ENCODE measurements around the gene SMIM11. TPM values are rescaled to one million over a fixed set of nuclear protein-coding genes. Genes with fewer than 3 reads are reported as not detected.
"Not testable (repeated sequence)": the region's sequence is repeated elsewhere in the genome, so short reads cannot be mapped to it uniquely, and the experiment has no call there.

Gene SMIM11, protein sequence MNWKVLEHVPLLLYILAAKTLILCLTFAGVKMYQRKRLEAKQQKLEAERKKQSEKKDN
- total RNA-seq (2014; rRNA removed; shearing (Covaris generic)) = 2.0 and 7.8 TPM in 2 replicates

DNA sequence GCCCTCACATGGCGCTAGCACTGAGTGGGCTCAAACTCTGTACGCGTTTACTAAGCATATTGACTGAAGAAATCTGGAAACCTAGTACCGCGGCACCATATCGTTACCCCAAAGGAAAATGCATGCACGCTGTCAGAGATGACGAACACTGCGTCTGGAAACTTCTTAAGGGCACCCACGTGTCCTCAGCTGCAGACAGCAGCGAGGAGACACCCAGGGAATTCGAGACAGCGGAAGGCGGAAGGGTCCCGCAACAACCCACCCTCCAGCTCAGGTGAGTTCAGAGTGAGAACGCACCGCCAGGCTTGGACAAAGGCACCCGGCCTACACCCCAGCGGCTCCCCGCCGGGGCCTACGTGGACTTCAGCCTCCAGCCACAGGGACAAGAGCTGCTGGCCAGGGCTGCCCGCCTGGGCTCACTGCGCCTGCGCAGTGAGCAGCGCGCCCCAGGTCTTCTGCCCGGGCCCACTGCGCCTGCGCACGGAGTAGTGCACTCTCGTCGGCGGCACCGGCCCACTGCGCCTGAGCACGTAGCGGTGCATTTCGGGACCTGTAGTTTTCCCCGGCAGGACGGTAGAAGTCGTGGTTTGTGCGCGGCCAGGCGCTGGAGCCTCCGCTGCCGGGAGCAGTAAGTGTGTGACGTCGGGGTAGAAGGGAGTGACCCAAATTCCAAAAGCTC is at the start of gene SMIM11:
SMIM11 (plus strand) TSS at position 568 of the 679 bp plus-strand sequence. CDS start 3,998 bp downstream, outside the sequence.
- not testable (repeated sequence) for H3K27me3 ChIP-seq (replicated peaks); H3K4me3 ChIP-seq; H3K36me3 ChIP-seq; DNase-seq (ENCODE audit: low read depth in 1 of 2, low spot score in 2 of 2); H3K27ac ChIP-seq; H3K4me1 ChIP-seq (replicated peaks); H3K9me3 ChIP-seq (replicated peaks)

DNA sequence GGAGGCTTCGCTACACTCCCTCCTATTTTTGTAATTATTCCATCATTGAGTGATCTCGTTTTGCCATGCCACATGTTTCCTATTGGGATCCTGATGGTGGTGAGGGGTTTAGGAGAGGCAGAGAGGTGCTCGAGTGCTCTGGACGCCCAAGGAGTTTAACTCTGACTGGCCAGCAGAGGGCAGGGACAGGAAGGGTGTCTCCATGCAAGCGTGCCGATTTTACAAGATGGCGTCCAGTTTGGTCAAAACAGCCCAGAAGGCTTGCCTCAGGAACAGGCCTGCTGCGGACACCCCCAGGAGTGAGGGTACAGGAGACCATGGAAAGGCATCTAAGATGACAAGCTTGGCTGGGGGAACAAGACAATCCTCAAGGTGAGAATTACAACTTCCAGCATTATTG is 45.3 kb upstream of the SMIM11 start:
- no peaks in the 10 kb centered on the region for H3K9me3 ChIP-seq (replicated peaks)
- DNase-seq (ENCODE audit: low read depth in 1 of 2, low spot score in 2 of 2) = no peak

DNA sequence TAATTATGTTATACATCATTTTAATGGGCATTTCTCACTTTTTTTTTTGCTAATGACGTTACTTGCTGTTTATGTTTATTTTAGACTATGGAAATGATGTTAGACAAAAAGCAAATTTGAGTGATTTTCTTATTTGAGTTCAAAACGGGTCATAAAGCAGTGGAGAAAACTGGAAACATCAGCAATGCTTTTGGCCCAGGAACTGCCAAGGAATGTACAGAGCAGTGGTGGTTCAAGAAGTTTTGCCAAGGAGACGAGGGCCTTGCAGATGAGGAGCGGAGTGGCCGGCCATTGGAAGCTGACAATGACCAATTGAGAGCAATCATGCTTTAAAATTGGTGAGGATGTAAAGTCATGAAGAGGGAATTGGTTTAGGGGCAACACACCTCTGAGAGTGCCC is 43.6 kb upstream of the SMIM11 start:
- H3K4me3 ChIP-seq = no peak overlapping the region
- no peaks in the 10 kb centered on the region for H3K36me3 ChIP-seq
- peaks cover 43% of the 10 kb centered on the region for H3K4me1 ChIP-seq (replicated peaks)
- H3K27ac ChIP-seq = no peak overlapping the region
- no peaks in the 10 kb centered on the region for H3K9me3 ChIP-seq (replicated peaks)
- DNase-seq (ENCODE audit: low read depth in 1 of 2, low spot score in 2 of 2) = no peak
- H3K27me3 ChIP-seq (replicated peaks) = no peaks in the 10 kb centered on the region

More for the DNA sequence above, 45.3 kb upstream of the SMIM11 start:
- Histone ChIP-seq H3K27me3 (replicated peaks) (no peaks in the 10 kb centered on the region), H3K4me3 (no peak overlapping the region), H3K36me3 (no peaks in the 10 kb centered on the region), H3K4me1 (replicated peaks) (peaks cover 26% of the 10 kb centered on the region), H3K27ac (no peak overlapping the region)

DNA sequence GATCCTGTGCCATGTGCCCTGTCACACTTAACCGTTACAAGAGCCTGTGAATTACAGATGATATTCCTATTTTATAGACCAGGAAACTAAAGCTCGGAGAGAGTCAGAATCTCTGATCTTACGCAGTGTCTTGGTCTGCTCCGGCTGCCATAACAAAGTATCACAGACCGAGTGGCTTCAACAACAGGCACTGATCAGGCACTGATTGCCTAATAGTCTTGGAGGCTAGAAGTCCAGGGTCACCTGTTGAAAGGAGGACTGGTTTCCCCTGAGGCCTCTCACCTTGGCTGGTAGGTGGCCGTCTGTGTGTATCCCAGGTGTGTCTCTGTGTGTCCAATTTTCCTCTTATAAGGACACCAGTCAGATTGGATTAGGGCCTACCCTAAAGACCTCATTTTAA is 43.0 kb upstream of the SMIM11 start:
- Histone ChIP-seq H3K4me1 (replicated peaks) (peaks cover 49% of the 10 kb centered on the region), H3K9me3 (replicated peaks) (no peaks in the 10 kb centered on the region), H3K4me3 (no peak overlapping the region)

DNA sequence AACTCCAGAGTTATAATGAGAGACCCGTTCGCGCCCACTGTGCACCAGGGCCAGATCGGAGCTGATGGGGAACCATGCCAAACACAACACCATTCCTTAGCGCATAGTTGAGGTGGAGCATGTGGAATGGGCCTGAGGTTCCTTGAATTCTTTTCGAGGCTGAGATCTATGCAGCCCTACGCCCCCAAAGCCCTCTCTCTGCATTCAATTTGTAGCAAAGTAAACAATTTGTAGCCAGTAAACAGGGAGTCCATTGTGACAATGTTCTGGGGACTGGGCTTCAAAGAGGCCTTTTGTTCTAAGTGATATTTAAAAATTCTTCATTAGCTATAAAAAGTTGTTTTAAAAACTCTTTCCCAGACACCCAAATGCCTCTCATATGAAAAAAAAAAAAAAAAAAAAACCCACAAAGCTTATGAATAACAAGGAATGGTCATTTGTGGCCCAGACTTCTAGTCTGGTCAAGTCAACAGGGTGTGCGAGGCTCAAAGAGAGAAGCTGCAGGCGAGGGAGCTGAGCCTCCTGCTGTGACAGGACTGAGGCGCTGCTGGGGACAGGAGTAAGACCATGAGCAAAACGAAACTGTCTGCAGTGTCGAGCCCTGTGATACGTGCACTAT is 42.1 kb upstream of the SMIM11 start:
- Histone ChIP-seq H3K4me3 (0 out of 2 replicates have a peak overlapping the region, but pooled peaks have one; percentile 7), H3K27ac (peak overlapping the region; percentile 57), H3K4me1 (replicated peaks) (peaks cover 58% of the 10 kb centered on the region), H3K9me3 (replicated peaks) (no peaks in the 10 kb centered on the region), H3K27me3 (replicated peaks) (no peaks in the 10 kb centered on the region), H3K36me3 (no peaks in the 10 kb centered on the region)
- peak; percentile 89 to 95 for DNase-seq (ENCODE audit: low read depth in 1 of 2, low spot score in 2 of 2)

More for the DNA sequence above, 43.0 kb upstream of the SMIM11 start:
- no peaks in the 10 kb centered on the region for H3K27me3 ChIP-seq (replicated peaks)
- no peak for DNase-seq (ENCODE audit: low read depth in 1 of 2, low spot score in 2 of 2)
- H3K36me3 ChIP-seq = no peaks in the 10 kb centered on the region
- no peak overlapping the region; the same call in 1 of the 2 replicates for H3K27ac ChIP-seq

DNA sequence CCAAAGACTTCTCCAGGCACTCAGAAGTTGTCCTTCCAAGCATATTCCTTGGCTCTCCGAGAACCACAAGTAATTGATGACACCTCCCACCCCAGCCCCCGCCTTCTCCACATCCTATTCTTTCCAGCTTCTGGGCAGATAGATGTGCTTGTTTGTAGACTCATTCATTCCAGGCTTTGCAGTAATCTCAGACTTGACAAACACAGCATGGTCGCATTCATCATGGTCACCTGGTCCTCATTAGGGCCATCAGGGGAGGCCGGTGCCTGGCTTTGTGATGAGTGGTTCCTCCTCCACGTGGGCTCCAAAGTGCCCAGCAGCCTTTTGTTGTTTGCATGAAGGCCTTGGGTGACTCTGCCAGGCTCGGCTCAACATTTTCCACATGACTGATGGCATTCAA is 40.0 kb upstream of the SMIM11 start:
- Histone ChIP-seq H3K4me1 (replicated peaks) (peaks cover 66% of the 10 kb centered on the region), H3K27ac (peak overlapping the region; percentile 78; the same call in 1 of the 2 replicates), H3K36me3 (no peaks in the 10 kb centered on the region), H3K27me3 (replicated peaks) (no peaks in the 10 kb centered on the region), H3K9me3 (replicated peaks) (no peaks in the 10 kb centered on the region), H3K4me3 (no peak overlapping the region)
- DNase-seq (ENCODE audit: low read depth in 1 of 2, low spot score in 2 of 2) = peak; percentile 68 to 75

DNA sequence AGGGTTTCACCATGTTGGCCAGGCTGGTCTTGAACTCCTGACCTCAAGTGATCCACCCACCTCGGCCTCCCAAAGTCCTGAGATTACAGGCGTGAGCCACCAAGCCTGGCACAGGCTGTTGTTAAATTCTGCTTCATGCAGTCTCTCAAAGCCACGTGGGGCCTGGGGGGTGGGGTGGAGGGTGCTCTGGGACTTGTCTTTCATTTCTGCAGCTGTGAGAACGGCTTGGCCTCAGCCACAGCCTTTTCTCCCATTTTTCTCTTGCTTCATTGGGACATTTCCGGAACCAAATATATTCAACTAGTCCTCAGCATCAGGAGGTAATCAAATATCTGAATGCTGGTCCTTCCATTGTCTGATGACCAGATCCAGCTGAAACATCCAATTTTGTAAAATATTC is 39.1 kb upstream of the SMIM11 start:
- DNase-seq (ENCODE audit: low read depth in 1 of 2, low spot score in 2 of 2) = no peak
- Histone ChIP-seq H3K4me3 (no peak overlapping the region), H3K4me1 (replicated peaks) (peaks cover 72% of the 10 kb centered on the region), H3K36me3 (no peaks in the 10 kb centered on the region), H3K27ac (peak overlapping the region; percentile 78), H3K9me3 (replicated peaks) (no peaks in the 10 kb centered on the region), H3K27me3 (replicated peaks) (no peaks in the 10 kb centered on the region)

DNA sequence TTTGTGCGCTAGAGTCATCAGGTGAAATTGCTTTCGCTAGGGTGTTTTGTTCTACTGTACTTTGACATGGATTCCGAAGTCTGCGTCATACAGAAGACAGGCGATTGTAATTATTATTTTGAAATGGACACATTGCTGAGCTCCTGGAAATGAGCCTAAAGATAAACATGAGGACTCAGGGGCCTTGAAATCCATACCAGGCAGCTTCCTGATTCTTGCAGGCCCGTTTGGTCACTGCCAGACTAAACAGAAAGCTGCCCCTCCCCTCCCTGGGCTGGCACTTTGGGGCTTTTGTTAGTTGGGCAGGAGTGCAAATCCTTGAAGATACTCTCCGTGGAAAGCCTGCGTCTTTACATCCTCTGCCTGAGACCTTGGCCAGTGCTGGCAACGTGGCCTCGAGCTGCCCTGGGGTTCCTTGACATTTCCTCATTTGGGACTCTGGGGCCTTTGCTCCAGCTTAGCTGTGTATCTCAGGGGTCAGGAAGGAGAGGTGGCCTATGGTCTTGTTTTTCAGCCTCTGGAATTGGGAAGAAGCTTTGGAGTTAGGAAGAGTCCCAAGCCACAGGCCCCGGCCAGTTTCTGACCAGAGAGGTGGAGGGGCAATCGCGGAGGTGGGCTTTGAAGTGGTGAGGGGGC is 38.4 kb upstream of the SMIM11 start:
- no peak overlapping the region for H3K4me3 ChIP-seq
- no peaks in the 10 kb centered on the region for H3K27me3 ChIP-seq (replicated peaks)
- peak; percentile 86 to 87 for DNase-seq (ENCODE audit: low read depth in 1 of 2, low spot score in 2 of 2)
- H3K9me3 ChIP-seq (replicated peaks) = no peaks in the 10 kb centered on the region
- peak overlapping the region; percentile 78 for H3K27ac ChIP-seq
- no peaks in the 10 kb centered on the region for H3K36me3 ChIP-seq
- peaks cover 72% of the 10 kb centered on the region for H3K4me1 ChIP-seq (replicated peaks)

DNA sequence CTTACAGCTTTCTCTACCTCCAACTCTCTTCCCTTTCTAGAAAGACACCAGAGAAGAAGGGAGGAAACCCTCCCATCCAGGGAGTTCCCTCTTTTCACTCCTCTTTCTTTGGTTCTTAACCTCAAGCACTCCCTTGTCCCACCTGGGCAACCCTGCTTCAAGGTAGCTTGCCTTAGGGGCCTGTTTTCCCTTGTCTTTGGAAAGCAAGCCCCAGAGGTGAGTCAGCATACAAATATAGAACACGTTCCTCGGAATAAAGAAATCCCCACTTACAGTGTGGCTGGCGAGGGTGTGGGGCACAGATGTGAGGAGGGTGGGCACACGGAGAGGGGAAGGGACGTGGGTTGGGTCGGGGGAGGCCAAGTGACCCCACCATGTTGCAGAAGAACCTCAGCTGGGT is 37.6 kb upstream of the SMIM11 start:
- no peaks in the 10 kb centered on the region for H3K36me3 ChIP-seq
- no peak overlapping the region for H3K4me3 ChIP-seq
- H3K9me3 ChIP-seq (replicated peaks) = no peaks in the 10 kb centered on the region
- no peaks in the 10 kb centered on the region for H3K27me3 ChIP-seq (replicated peaks)
- H3K27ac ChIP-seq = peak overlapping the region; percentile 78
- peak; percentile 41 to 44 for DNase-seq (ENCODE audit: low read depth in 1 of 2, low spot score in 2 of 2)
- H3K4me1 ChIP-seq (replicated peaks) = peaks cover 66% of the 10 kb centered on the region

DNA sequence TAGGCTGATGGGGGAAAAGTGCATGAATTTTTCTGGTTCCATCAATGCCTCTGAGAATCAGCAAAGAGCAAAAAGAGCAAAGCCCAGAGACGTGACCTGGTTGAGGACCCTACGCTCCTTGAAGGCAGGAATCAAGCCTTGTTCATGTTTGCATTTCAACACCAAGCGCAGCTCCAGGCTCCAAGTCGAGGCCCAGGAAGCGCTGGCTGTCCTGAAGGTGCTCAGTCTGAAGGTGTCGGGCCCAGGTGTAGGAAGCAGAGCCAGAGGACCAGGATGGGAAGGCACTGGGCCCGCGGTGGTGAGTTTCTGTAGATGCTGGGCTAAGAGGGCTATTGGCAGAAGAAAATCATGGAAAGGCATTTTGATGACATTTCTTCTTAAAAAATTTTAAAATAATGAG is 37.1 kb upstream of the SMIM11 start:
- peak in 1 of 2 experiments; percentile 33 for DNase-seq (ENCODE audit: low read depth in 1 of 2, low spot score in 2 of 2)
- Histone ChIP-seq H3K27ac (no peak overlapping the region), H3K27me3 (replicated peaks) (no peaks in the 10 kb centered on the region), H3K4me1 (replicated peaks) (peaks cover 63% of the 10 kb centered on the region), H3K36me3 (no peaks in the 10 kb centered on the region), H3K9me3 (replicated peaks) (no peaks in the 10 kb centered on the region), H3K4me3 (no peak overlapping the region)

DNA sequence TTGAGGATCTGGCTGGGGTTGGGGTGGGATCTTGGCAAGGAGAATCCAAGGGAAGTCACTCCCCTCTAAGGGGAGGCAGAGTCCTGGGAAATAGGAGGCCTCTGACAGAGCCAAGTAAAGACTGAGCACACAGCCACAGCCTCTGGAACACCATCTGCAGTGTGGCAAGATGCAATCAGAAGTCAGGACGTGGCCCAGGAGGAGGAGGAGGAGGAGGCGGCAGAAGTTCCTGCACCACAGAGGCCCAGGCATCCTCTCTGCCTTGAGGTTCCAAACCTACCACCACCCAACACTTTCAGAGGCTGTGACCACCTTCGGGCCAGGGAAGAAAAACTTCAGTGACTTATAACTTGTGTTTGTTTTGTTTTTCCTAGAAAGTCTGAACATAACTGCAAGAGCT is 35.2 kb upstream of the SMIM11 start:
- Histone ChIP-seq H3K4me1 (replicated peaks) (peaks cover 52% of the 10 kb centered on the region), H3K36me3 (no peaks in the 10 kb centered on the region), H3K27ac (no peak overlapping the region), H3K9me3 (replicated peaks) (no peaks in the 10 kb centered on the region), H3K27me3 (replicated peaks) (no peaks in the 10 kb centered on the region), H3K4me3 (no peak overlapping the region)
- peak in 1 of 2 experiments; percentile 32 for DNase-seq (ENCODE audit: low read depth in 1 of 2, low spot score in 2 of 2)

DNA sequence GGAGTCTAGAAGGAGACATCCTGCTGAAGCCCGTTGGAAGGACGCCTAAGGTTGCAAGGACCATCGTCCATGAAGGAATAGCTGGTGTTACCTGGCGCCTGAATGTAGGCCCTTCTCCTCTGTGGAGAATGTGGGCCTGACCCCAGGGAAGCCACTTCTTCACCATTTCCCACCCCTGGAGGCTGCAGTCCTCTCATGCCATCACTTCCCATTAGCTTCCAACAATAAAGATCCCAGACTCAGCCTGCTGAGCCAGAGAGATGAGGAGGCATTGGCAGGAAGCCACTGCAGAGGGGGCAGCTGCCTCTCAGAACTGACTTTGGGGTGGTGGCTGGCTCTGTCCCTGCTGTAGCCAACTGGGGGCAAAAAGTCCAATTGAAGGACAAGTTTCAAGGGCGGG is 32.8 kb upstream of the SMIM11 start:
- H3K27ac ChIP-seq = no peak overlapping the region
- no peak overlapping the region for H3K4me3 ChIP-seq
- H3K27me3 ChIP-seq (replicated peaks) = no peaks in the 10 kb centered on the region
- H3K4me1 ChIP-seq (replicated peaks) = peaks cover 52% of the 10 kb centered on the region
- no peak for DNase-seq (ENCODE audit: low read depth in 1 of 2, low spot score in 2 of 2)
- H3K36me3 ChIP-seq = no peaks in the 10 kb centered on the region
- no peaks in the 10 kb centered on the region for H3K9me3 ChIP-seq (replicated peaks)

DNA sequence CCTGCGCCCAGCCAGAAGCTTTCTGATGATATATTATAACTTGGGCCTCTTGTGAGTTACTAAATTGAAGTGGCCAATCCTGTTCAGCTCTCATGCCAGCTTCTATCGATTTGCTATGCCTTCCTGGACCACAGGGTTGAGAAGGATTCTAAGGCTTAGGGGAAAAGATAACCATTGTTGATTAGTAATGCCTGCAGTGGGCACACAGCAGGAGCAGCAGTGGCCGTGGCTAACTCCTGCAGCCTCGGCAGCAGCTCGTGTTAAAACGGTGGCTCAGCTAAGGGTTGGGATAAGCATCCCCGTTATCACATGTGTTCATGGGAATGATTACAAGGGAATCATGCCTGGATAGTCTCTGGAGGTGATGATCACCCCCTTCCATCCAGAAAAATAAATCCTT is 32.0 kb upstream of the SMIM11 start:
- Histone ChIP-seq H3K27me3 (replicated peaks) (no peaks in the 10 kb centered on the region), H3K4me3 (no peak overlapping the region), H3K27ac (no peak overlapping the region), H3K9me3 (replicated peaks) (no peaks in the 10 kb centered on the region), H3K4me1 (replicated peaks) (peaks cover 46% of the 10 kb centered on the region), H3K36me3 (no peaks in the 10 kb centered on the region)
- no peak for DNase-seq (ENCODE audit: low read depth in 1 of 2, low spot score in 2 of 2)

DNA sequence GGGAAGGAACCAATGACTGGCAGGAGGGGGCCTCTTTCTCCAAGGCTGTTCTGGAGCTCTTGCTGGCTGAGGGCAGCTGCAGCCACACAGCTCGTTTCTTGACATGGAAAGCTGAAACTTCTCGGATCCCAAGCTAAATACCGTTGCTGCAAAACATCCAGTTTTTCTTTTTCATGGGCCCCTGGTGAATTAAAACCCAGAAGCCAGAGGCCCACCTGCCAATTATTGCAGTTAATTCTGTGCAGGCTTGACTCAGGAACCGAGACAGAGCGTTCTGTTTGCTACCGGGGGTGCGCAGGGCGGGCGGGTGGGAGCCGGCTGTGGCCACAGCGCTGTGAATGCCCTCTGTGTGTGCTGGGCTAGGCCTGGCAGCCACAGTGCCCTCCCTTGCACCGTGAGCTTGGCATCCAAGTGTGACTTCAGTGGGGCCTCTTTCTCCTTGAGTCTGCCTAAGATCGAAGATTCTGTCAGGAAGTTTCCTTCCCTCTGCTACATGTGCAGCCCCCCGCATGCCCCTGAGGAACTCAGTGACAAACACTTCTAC is 31.4 kb upstream of the SMIM11 start:
- Histone ChIP-seq H3K27me3 (replicated peaks) (no peaks in the 10 kb centered on the region), H3K9me3 (replicated peaks) (no peaks in the 10 kb centered on the region), H3K4me3 (no peak overlapping the region), H3K4me1 (replicated peaks) (peaks cover 46% of the 10 kb centered on the region), H3K27ac (no peak overlapping the region), H3K36me3 (no peaks in the 10 kb centered on the region)
- DNase-seq (ENCODE audit: low read depth in 1 of 2, low spot score in 2 of 2) = peak in 1 of 2 experiments; percentile 26

Data from SJSA1 (cell line).